GM18873 (cell line): ENCODE data around the gene MEGF9.
"Not testable (repeated sequence)": the region's sequence is repeated elsewhere in the genome, so short reads cannot be mapped to it uniquely, and the experiment has no call there.

Experiments
- ATAC-seq: cut with Tn5 transposase; IDR thresholded peaks from one replicate; pipeline ENCODE4 v1.9.1; 2021; ENCODE audit warnings: mild to moderate bottlenecking, moderate library complexity, moderate number of reproducible peaks; ENCODE audit not compliant: unreplicated experiment, low FRiP score

The MEGF9 gene

GRCh38 chr9:120556775-120557174 is 157.5 kb downstream of the MEGF9 start:
- no peak for ATAC-seq

- no peak for ATAC-seq
Observed at GRCh38 chr9:120555839-120556238, 158.4 kb downstream of the MEGF9 start.

GRCh38 chr9:120552210-120552704 is 162.0 kb downstream of the MEGF9 start:
- ATAC-seq, result not testable (repeated sequence)
